Measurements from ENCODE around the gene NBEAL1.

GRCh38 chr2:203149194-203149593 lies 134.5 kb downstream of the NBEAL1 start:
- TF ChIP-seq BHLHE40 (IDR thresholded peaks at IDR 0.05; ENCODE audit: borderline replicate concordance) (no peak), L3MBTL2 (conservative IDR thresholded peaks at IDR 0.05) (no peak), SP1 (IDR thresholded peaks at IDR 0.05) (no peak), SUZ12 (IDR thresholded peaks at IDR 0.05) (no peak)
